Nephron progenitor cell (in vitro differentiated cells): ENCODE measurements around the gene PRRC2B.

Experiments
- DNase-seq: peaks from one replicate; pipeline ENCODE4 v3.0.0; 2021
- H3K27ac Mint-ChIP-seq: 2 replicates; pipeline ENCODE4 v1.8.0; 2021; ENCODE audit warnings: mild to moderate bottlenecking, moderate library complexity, mixed read lengths
- H3K27me3 Mint-ChIP-seq: 2 replicates; pipeline ENCODE4 v1.8.0; 2021; ENCODE audit warnings: mild to moderate bottlenecking, low read depth, mixed read lengths; ENCODE audit not compliant: poor library complexity
- H3K36me3 Mint-ChIP-seq: 2 replicates; pipeline ENCODE4 v1.8.0; 2021; ENCODE audit warnings: low read depth, mixed read lengths
- H3K4me1 Mint-ChIP-seq: 2 replicates; pipeline ENCODE4 v1.8.0; 2021; ENCODE audit warnings: mixed read lengths
- H3K4me3 Mint-ChIP-seq: 2 replicates; pipeline ENCODE4 v1.8.0; 2021; ENCODE audit warnings: mild to moderate bottlenecking, moderate library complexity, mixed read lengths
- H3K9me3 Mint-ChIP-seq: 2 replicates; pipeline ENCODE4 v1.8.0; 2021; ENCODE audit warnings: mild to moderate bottlenecking, moderate library complexity, mixed read lengths
- TF ChIP-seq, protein P1 (sequence below): fragments of 200-600 bp; sonication (generic); IDR thresholded peaks from 2 replicates; pipeline ENCODE4 v1.5.0; 2021; ENCODE audit warnings: antibody characterized with exemption

The PRRC2B gene

GRCh38 chr9:131405428-131405827 is 11.5 kb downstream of the PRRC2B start:
- Mint-ChIP-seq H3K4me1 (peaks cover 86% of the 10 kb centered on the region), H3K9me3 (peaks cover 4% of the 10 kb centered on the region), H3K27me3 (no peaks in the 10 kb centered on the region), H3K4me3 (peak overlapping the region; percentile 58), H3K36me3 (peaks cover 23% of the 10 kb centered on the region), H3K27ac (peak overlapping the region; percentile 88)
- no peak for DNase-seq
- TF ChIP-seq, protein P1, sequence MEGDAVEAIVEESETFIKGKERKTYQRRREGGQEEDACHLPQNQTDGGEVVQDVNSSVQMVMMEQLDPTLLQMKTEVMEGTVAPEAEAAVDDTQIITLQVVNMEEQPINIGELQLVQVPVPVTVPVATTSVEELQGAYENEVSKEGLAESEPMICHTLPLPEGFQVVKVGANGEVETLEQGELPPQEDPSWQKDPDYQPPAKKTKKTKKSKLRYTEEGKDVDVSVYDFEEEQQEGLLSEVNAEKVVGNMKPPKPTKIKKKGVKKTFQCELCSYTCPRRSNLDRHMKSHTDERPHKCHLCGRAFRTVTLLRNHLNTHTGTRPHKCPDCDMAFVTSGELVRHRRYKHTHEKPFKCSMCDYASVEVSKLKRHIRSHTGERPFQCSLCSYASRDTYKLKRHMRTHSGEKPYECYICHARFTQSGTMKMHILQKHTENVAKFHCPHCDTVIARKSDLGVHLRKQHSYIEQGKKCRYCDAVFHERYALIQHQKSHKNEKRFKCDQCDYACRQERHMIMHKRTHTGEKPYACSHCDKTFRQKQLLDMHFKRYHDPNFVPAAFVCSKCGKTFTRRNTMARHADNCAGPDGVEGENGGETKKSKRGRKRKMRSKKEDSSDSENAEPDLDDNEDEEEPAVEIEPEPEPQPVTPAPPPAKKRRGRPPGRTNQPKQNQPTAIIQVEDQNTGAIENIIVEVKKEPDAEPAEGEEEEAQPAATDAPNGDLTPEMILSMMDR: no peak

DNA sequence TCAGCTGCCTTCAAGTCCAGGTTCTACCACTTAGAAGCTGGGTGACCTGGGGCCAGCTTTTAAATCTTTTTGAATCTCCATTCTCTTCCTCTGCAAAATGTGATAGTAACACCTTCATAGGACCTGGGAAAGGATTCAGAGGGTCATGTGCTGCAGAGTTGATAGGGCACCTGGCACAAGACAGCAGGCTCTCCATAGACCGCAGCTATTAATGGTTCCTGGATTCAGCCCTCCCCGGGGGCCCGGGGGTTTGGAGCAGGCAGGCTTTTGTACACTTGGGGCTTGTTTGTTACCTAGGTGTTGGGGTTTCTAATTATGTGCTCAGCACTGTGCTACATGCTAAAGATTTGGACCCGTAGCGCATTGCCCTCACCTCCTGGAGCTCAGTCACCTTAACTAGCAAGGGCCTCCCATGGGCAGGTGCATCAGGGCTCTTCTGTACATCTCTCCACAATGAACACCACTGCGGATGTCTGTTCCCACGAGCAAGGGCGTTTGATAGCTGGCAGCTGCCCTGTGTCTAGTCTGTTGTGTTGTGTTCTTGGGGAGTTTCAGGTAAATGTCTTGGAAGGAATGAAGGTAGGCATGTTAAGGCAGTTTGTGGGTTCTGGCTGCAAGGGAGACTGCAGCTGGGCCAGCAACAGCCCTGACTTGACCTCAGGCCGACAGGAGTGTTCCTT is 12.1 kb downstream of the PRRC2B start:
- Mint-ChIP-seq H3K4me1 (peaks cover 80% of the 10 kb centered on the region), H3K27me3 (no peaks in the 10 kb centered on the region), H3K36me3 (peaks cover 25% of the 10 kb centered on the region), H3K27ac (peak overlapping the region; percentile 88), H3K9me3 (peaks cover 9% of the 10 kb centered on the region), H3K4me3 (peak overlapping the region; percentile 58)
- TF ChIP-seq, protein P1: no peak
- DNase-seq: no peak

GRCh38 chr9:131406563-131407436 is 12.9 kb downstream of the PRRC2B start:
- Mint-ChIP-seq H3K4me1 (peaks cover 76% of the 10 kb centered on the region), H3K27me3 (peaks cover 4% of the 10 kb centered on the region), H3K4me3 (peak overlapping the region; percentile 58), H3K36me3 (peaks cover 27% of the 10 kb centered on the region), H3K9me3 (peaks cover 15% of the 10 kb centered on the region), H3K27ac (peak overlapping the region; percentile 96)
- no peak for DNase-seq
- TF ChIP-seq, protein P1: no peak

DNA sequence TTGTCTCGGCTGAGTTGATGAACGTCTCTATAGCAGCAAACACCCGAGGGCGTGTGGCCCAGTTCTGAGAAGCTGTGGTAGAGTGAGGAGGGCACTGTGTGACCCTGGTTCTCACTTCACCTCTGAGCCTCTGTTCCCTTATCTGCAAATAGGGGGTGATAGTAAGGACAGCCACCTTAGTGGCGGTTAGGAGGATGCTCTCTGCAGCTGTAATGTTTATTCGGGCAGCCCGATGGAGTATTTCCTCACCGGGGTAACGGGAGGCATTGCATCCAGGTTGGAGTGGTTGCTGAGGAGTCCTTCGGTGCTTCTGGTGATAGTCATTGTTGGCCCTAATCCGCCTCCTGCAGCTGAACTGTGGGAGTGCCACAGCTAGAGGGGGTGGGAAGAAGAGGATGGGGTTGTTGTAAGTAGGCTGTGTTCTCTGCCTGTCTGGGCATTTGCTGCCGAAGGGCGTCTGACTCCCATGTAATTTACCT is 13.9 kb downstream of the PRRC2B start:
- DNase-seq: no peak
- H3K4me3 Mint-ChIP-seq: peak overlapping the region; percentile 58
- peaks cover 22% of the 10 kb centered on the region for H3K9me3 Mint-ChIP-seq
- TF ChIP-seq, protein P1: no peak
- H3K4me1 Mint-ChIP-seq: peaks cover 67% of the 10 kb centered on the region
- peaks cover 37% of the 10 kb centered on the region for H3K36me3 Mint-ChIP-seq
- H3K27ac Mint-ChIP-seq: peak overlapping the region; percentile 96
- H3K27me3 Mint-ChIP-seq: peaks cover 4% of the 10 kb centered on the region

- DNase-seq: no peak
- peak overlapping the region; percentile 93 for H3K27ac Mint-ChIP-seq
- H3K27me3 Mint-ChIP-seq: peaks cover 7% of the 10 kb centered on the region
- TF ChIP-seq, protein P1: no peak
- no peak overlapping the region for H3K4me3 Mint-ChIP-seq
- H3K36me3 Mint-ChIP-seq: peaks cover 54% of the 10 kb centered on the region
- H3K9me3 Mint-ChIP-seq: peaks cover 40% of the 10 kb centered on the region
- H3K4me1 Mint-ChIP-seq: peaks cover 50% of the 10 kb centered on the region
Observed at GRCh38 chr9:131409458-131409992, 15.6 kb downstream of the PRRC2B start.
